Hepatocyte (in vitro differentiated cells): ENCODE measurements around the gene UBE2O.

Experiments
- EZH2 ChIP-seq: fragments of 200-600 bp; sonication (generic); IDR thresholded peaks from 2 replicates; pipeline ENCODE4 v1.6.1; 2016; ENCODE audit warnings: antibody characterized with exemption, mild to moderate bottlenecking, borderline replicate concordance
- EZH2phosphoT487 ChIP-seq: fragments of 200-600 bp; sonication (generic); IDR thresholded peaks from one replicate; pipeline ENCODE4 v1.6.1; 2018; ENCODE audit warnings: antibody characterized with exemption, mild to moderate bottlenecking, low read depth, moderate library complexity; ENCODE audit not compliant: unreplicated experiment, severe bottlenecking
- TF ChIP-seq, protein P1 (sequence below): fragments of 200-600 bp; sonication (generic); IDR thresholded peaks from 2 replicates; pipeline ENCODE4 v1.5.1; 2016; ENCODE audit warnings: antibody characterized with exemption, mild to moderate bottlenecking; ENCODE audit not compliant: poor library complexity

DNA sequence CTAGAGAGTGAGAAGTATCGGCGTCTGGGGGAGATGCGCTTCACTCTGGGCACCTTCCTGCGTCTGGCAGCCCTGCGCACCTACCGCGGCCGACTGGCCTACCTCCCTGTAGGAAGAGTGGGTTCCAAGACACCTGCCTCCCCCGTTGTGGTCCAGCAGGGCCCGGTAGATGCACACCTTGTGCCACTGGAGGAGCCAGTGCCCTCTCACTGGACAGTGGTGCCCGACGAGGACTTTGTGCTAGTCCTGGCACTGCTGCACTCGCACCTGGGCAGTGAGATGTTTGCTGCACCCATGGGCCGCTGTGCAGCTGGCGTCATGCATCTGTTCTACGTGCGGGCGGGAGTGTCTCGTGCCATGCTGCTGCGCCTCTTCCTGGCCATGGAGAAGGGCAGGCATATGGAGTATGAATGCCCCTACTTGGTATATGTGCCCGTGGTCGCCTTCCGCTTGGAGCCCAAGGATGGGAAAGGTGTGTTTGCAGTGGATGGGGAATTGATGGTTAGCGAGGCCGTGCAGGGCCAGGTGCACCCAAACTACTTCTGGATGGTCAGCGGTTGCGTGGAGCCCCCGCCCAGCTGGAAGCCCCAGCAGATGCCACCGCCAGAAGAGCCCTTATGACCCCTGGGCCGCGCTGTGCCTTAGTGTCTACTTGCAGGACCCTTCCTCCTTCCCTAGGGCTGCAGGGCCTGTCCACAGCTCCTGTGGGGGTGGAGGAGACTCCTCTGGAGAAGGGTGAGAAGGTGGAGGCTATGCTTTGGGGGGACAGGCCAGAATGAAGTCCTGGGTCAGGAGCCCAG is 65.8 kb downstream of the UBE2O start:
- TF ChIP-seq, protein P1, sequence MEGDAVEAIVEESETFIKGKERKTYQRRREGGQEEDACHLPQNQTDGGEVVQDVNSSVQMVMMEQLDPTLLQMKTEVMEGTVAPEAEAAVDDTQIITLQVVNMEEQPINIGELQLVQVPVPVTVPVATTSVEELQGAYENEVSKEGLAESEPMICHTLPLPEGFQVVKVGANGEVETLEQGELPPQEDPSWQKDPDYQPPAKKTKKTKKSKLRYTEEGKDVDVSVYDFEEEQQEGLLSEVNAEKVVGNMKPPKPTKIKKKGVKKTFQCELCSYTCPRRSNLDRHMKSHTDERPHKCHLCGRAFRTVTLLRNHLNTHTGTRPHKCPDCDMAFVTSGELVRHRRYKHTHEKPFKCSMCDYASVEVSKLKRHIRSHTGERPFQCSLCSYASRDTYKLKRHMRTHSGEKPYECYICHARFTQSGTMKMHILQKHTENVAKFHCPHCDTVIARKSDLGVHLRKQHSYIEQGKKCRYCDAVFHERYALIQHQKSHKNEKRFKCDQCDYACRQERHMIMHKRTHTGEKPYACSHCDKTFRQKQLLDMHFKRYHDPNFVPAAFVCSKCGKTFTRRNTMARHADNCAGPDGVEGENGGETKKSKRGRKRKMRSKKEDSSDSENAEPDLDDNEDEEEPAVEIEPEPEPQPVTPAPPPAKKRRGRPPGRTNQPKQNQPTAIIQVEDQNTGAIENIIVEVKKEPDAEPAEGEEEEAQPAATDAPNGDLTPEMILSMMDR = no peak
- TF ChIP-seq EZH2 (no peak), EZH2phosphoT487 (no peak)
